ENCODE results near the gene KIZ. TPM values are rescaled to one million over a fixed set of nuclear protein-coding genes. Genes with fewer than 3 reads are reported as not detected.

The KIZ gene
- total and polyA plus RNA-seq, 7 experiments from 2014 or later, result 15.6 to 49.6 (median 32.5) TPM

GRCh38 chr20:21225215-21225947 lies 99.5 kb downstream of the KIZ start:
- H3K4me3 ChIP-seq (ENCODE audit: low read length), result no peak overlapping the region
- ATAC-seq (no peak), DNase-seq (no peak)
- no peak overlapping the region for H3K4me3 Mint-ChIP-seq
- no peaks in the 10 kb centered on the region for H3K27me3 Mint-ChIP-seq
- peaks cover 0 to 11% (median 0%) of the 10 kb centered on the region in 3 experiments for H3K36me3 ChIP-seq (ENCODE audit: control insufficient read depth in 2 of 3, insufficient read depth in 3 of 3, low read length in 3 of 3)
- no peaks in the 10 kb centered on the region for H3K9me3 ChIP-seq (ENCODE audit: control insufficient read depth in 2 of 3, low read length in 3 of 3)
- no peak overlapping the region for H3K27ac Mint-ChIP-seq
- H3K27ac ChIP-seq (ENCODE audit: low read depth, low read length), result no peak overlapping the region
- peaks cover 0 to 1% (median 0%) of the 10 kb centered on the region in 7 donors for H3K4me1 Mint-ChIP-seq
- ChIA-PET CTCF (interaction anchor here (2.8 kb wide), 1 partner anchor 10 kb away, joined by 9 read pairs; no protein-coding TSS in a partner anchor), POLR2A (no interaction called here)
- H3K27me3 ChIP-seq (ENCODE audit: control insufficient read depth in 2 of 2, insufficient read depth in 2 of 2, low read length in 2 of 2), result no peaks in the 10 kb centered on the region
- H3K36me3 Mint-ChIP-seq, result peaks cover 0 to 46% (median 25%) of the 10 kb centered on the region in 5 donors
- H3K4me1 ChIP-seq (ENCODE audit: control insufficient read depth in 2 of 2, insufficient read depth in 2 of 2, low read length in 2 of 2), result no peaks in the 10 kb centered on the region
- no peaks in the 10 kb centered on the region for H3K9me3 Mint-ChIP-seq
- intact Hi-C loops (cut with micrococcal nuclease), result no loop called here

GRCh38 chr20:21228511-21228910 lies 102.6 kb downstream of the KIZ start:
- no peak overlapping the region for H3K27ac ChIP-seq (ENCODE audit: low read depth, low read length)
- Mint-ChIP-seq H3K27ac (no peak overlapping the region), H3K27me3 (no peaks in the 10 kb centered on the region)

GRCh38 chr20:21229163-21229562 lies 103.3 kb downstream of the KIZ start:
- DNase-seq (no peak), ATAC-seq (no peak)
- Histone ChIP-seq H3K36me3 (ENCODE audit: control insufficient read depth in 2 of 3, insufficient read depth in 3 of 3, low read length in 3 of 3) (peaks cover 0 to 30% (median 5%) of the 10 kb centered on the region in 3 experiments), H3K9me3 (ENCODE audit: control insufficient read depth in 2 of 3, low read length in 3 of 3) (no peaks in the 10 kb centered on the region), H3K27ac (ENCODE audit: low read depth, low read length) (no peak overlapping the region), H3K4me3 (ENCODE audit: low read length) (no peak overlapping the region), H3K4me1 (ENCODE audit: control insufficient read depth in 2 of 2, insufficient read depth in 2 of 2, low read length in 2 of 2) (no peaks in the 10 kb centered on the region), H3K27me3 (ENCODE audit: control insufficient read depth in 2 of 2, insufficient read depth in 2 of 2, low read length in 2 of 2) (no peaks in the 10 kb centered on the region)
- ChIA-PET POLR2A (no interaction called here), CTCF (interaction anchor here (1.0 to 1.4 kb wide), 2 partner anchors 278 to 369 kb away, joined by 3 read pairs; no protein-coding TSS in a partner anchor)
- Mint-ChIP-seq H3K4me1 (peaks cover 0 to 1% (median 0%) of the 10 kb centered on the region in 7 donors), H3K9me3 (no peaks in the 10 kb centered on the region), H3K4me3 (no peak overlapping the region), H3K36me3 (peaks cover 2 to 51% (median 23%) of the 10 kb centered on the region in 5 donors), H3K27me3 (no peaks in the 10 kb centered on the region), H3K27ac (no peak overlapping the region)
- intact Hi-C loops (cut with micrococcal nuclease), result no loop called here

More at GRCh38 chr20:21228511-21228910, 102.6 kb downstream of the KIZ start:
- no peak for DNase-seq
- H3K27me3 ChIP-seq (ENCODE audit: control insufficient read depth in 2 of 2, insufficient read depth in 2 of 2, low read length in 2 of 2), result no peaks in the 10 kb centered on the region
- peaks cover 0 to 1% (median 0%) of the 10 kb centered on the region in 7 donors for H3K4me1 Mint-ChIP-seq
- peaks cover 0 to 30% (median 5%) of the 10 kb centered on the region in 3 experiments for H3K36me3 ChIP-seq (ENCODE audit: control insufficient read depth in 2 of 3, insufficient read depth in 3 of 3, low read length in 3 of 3)
- no peak overlapping the region for H3K4me3 ChIP-seq (ENCODE audit: low read length)
- no peaks in the 10 kb centered on the region for H3K9me3 ChIP-seq (ENCODE audit: control insufficient read depth in 2 of 3, low read length in 3 of 3)
- ChIA-PET CTCF (interaction anchor here (1.0 to 1.4 kb wide), 2 partner anchors 279 to 368 kb away, joined by 3 read pairs; no protein-coding TSS in a partner anchor), POLR2A (no interaction called here)
- H3K36me3 Mint-ChIP-seq, result peaks cover 2 to 51% (median 23%) of the 10 kb centered on the region in 5 donors
- H3K4me1 ChIP-seq (ENCODE audit: control insufficient read depth in 2 of 2, insufficient read depth in 2 of 2, low read length in 2 of 2), result no peaks in the 10 kb centered on the region
- intact Hi-C loops (cut with micrococcal nuclease), result no loop called here
- no peak for ATAC-seq
- H3K4me3 Mint-ChIP-seq, result no peak overlapping the region
- no peaks in the 10 kb centered on the region for H3K9me3 Mint-ChIP-seq

- Mint-ChIP-seq H3K36me3 (peaks cover 2 to 48% (median 17%) of the 10 kb centered on the region in 5 donors), H3K4me3 (no peak overlapping the region), H3K9me3 (no peaks in the 10 kb centered on the region), H3K27ac (no peak overlapping the region), H3K27me3 (no peaks in the 10 kb centered on the region), H3K4me1 (peaks cover 0 to 2% (median 0%) of the 10 kb centered on the region in 7 donors)
- Histone ChIP-seq H3K9me3 (ENCODE audit: control insufficient read depth in 2 of 3, low read length in 3 of 3) (no peaks in the 10 kb centered on the region), H3K36me3 (ENCODE audit: control insufficient read depth in 2 of 3, insufficient read depth in 3 of 3, low read length in 3 of 3) (peaks cover 0 to 30% (median 5%) of the 10 kb centered on the region in 3 experiments), H3K27ac (ENCODE audit: low read depth, low read length) (no peak overlapping the region), H3K4me1 (ENCODE audit: control insufficient read depth in 2 of 2, insufficient read depth in 2 of 2, low read length in 2 of 2) (no peaks in the 10 kb centered on the region), H3K27me3 (ENCODE audit: control insufficient read depth in 2 of 2, insufficient read depth in 2 of 2, low read length in 2 of 2) (no peaks in the 10 kb centered on the region), H3K4me3 (ENCODE audit: low read length) (no peak overlapping the region)
- ATAC-seq (no peak), DNase-seq (no peak)
- POLR2A ChIA-PET, result no interaction called here
- CTCF ChIA-PET, result interaction anchor here (1.0 kb wide), 1 partner anchor 301 kb away, joined by 5 read pairs; no protein-coding TSS in a partner anchor
- intact Hi-C loops (cut with micrococcal nuclease), result no loop called here
Observed at GRCh38 chr20:21230220-21230619, 104.3 kb downstream of the KIZ start.

- Histone ChIP-seq H3K27ac (ENCODE audit: low read depth, low read length) (no peak overlapping the region), H3K27me3 (ENCODE audit: control insufficient read depth in 2 of 2, insufficient read depth in 2 of 2, low read length in 2 of 2) (no peaks in the 10 kb centered on the region), H3K4me3 (ENCODE audit: low read length) (no peak overlapping the region), H3K4me1 (ENCODE audit: control insufficient read depth in 2 of 2, insufficient read depth in 2 of 2, low read length in 2 of 2) (no peaks in the 10 kb centered on the region), H3K36me3 (ENCODE audit: control insufficient read depth in 2 of 3, insufficient read depth in 3 of 3, low read length in 3 of 3) (peaks cover 0 to 30% (median 5%) of the 10 kb centered on the region in 3 experiments), H3K9me3 (ENCODE audit: control insufficient read depth in 2 of 3, low read length in 3 of 3) (no peaks in the 10 kb centered on the region)
- DNase-seq (no peak), ATAC-seq (no peak)
- peaks cover 2 to 45% (median 12%) of the 10 kb centered on the region in 5 donors for H3K36me3 Mint-ChIP-seq
- no peaks in the 10 kb centered on the region for H3K9me3 Mint-ChIP-seq
- ChIA-PET POLR2A (no interaction called here), CTCF (interaction anchor here (1.0 kb wide), 1 partner anchor 301 kb away, joined by 5 read pairs; no protein-coding TSS in a partner anchor)
- no peak overlapping the region for H3K27ac Mint-ChIP-seq
- peaks cover 0 to 2% (median under 1%) of the 10 kb centered on the region in 7 donors for H3K4me1 Mint-ChIP-seq
- intact Hi-C loops (cut with micrococcal nuclease), result no loop called here
- no peak overlapping the region for H3K4me3 Mint-ChIP-seq
- H3K27me3 Mint-ChIP-seq, result no peaks in the 10 kb centered on the region
Observed at GRCh38 chr20:21230686-21231085, 104.8 kb downstream of the KIZ start.

GRCh38 chr20:21232546-21233280 lies 106.8 kb downstream of the KIZ start:
- Mint-ChIP-seq H3K9me3 (no peaks in the 10 kb centered on the region), H3K36me3 (peaks cover 2 to 33% (median 8%) of the 10 kb centered on the region in 5 donors), H3K4me3 (no peak overlapping the region), H3K4me1 (peaks cover 0 to 6% (median 4%) of the 10 kb centered on the region in 7 donors), H3K27ac (no peak overlapping the region), H3K27me3 (no peaks in the 10 kb centered on the region)
- ChIA-PET CTCF (interaction anchor here (1.7 kb wide), 1 partner anchor 272 kb away, joined by 11 read pairs; no protein-coding TSS in a partner anchor), POLR2A (no interaction called here)
- no peak for DNase-seq
- H3K4me3 ChIP-seq (ENCODE audit: low read length), result no peak overlapping the region
- ATAC-seq, result no peak
- H3K27me3 ChIP-seq (ENCODE audit: control insufficient read depth in 2 of 2, insufficient read depth in 2 of 2, low read length in 2 of 2), result no peaks in the 10 kb centered on the region
- no peak overlapping the region for H3K27ac ChIP-seq (ENCODE audit: low read depth, low read length)
- H3K4me1 ChIP-seq (ENCODE audit: control insufficient read depth in 2 of 2, insufficient read depth in 2 of 2, low read length in 2 of 2), result no peaks in the 10 kb centered on the region
- H3K9me3 ChIP-seq (ENCODE audit: control insufficient read depth in 2 of 3, low read length in 3 of 3), result no peaks in the 10 kb centered on the region
- intact Hi-C loops (cut with micrococcal nuclease), result no loop called here
- H3K36me3 ChIP-seq (ENCODE audit: control insufficient read depth in 2 of 3, insufficient read depth in 3 of 3, low read length in 3 of 3), result peaks cover 0 to 30% (median 5%) of the 10 kb centered on the region in 3 experiments
